GM23248 (cell line): ENCODE data around the gene C1orf174. TPM values are rescaled to one million over a fixed set of nuclear protein-coding genes. Genes with fewer than 3 reads are reported as not detected.

Source experiments
- DNase-seq: peaks from one replicate; pipeline ENCODE4 v3.0.0-alpha.2; 2015
- H2AFZ ChIP-seq: fragments of 200-600 bp; sonication (generic); 2 replicates; pipeline ENCODE4 v1.6.1; 2016; ENCODE audit warnings: antibody characterized with exemption
- H3F3A ChIP-seq: fragments of 200-600 bp; sonication (generic); 2 replicates; pipeline ENCODE4 v1.6.1; 2016; ENCODE audit warnings: mild to moderate bottlenecking, antibody characterized with exemption, mixed run types; ENCODE audit not compliant: insufficient read depth
- H3K27ac ChIP-seq: fragments of 200-600 bp; sonication (generic); 2 replicates; pipeline ENCODE4 v1.5.1; 2016; ENCODE audit warnings: mild to moderate bottlenecking
- H3K27me3 ChIP-seq: fragments of 200-600 bp; sonication (generic); replicated peaks from 2 replicates; pipeline ENCODE4 v1.6.1; 2016; ENCODE audit warnings: mild to moderate bottlenecking; ENCODE audit not compliant: insufficient read depth
- H3K36me3 ChIP-seq: fragments of 200-600 bp; sonication (generic); 2 replicates; pipeline ENCODE4 v1.6.1; 2016; ENCODE audit warnings: low read depth, mild to moderate bottlenecking
- H3K4me1 ChIP-seq: fragments of 200-600 bp; sonication (generic); 2 replicates; pipeline ENCODE4 v1.6.1; 2016; ENCODE audit warnings: mild to moderate bottlenecking; ENCODE audit not compliant: insufficient read depth
- H3K4me2 ChIP-seq: fragments of 200-600 bp; sonication (generic); one replicate; pipeline ENCODE4 v1.6.1; 2016; ENCODE audit warnings: mild to moderate bottlenecking; ENCODE audit not compliant: unreplicated experiment
- H3K4me3 ChIP-seq: fragments of 200-600 bp; sonication (generic); 2 replicates; pipeline ENCODE4 v1.5.1; 2016; ENCODE audit warnings: mild to moderate bottlenecking
- H3K79me2 ChIP-seq: fragments of 200-600 bp; sonication (generic); 2 replicates; pipeline ENCODE4 v1.6.1; 2016; ENCODE audit warnings: mild to moderate bottlenecking; ENCODE audit not compliant: insufficient read depth
- H3K9ac ChIP-seq: fragments of 200-600 bp; sonication (generic); 2 replicates; pipeline ENCODE4 v1.6.1; 2016; ENCODE audit warnings: mild to moderate bottlenecking
- H3K9me2 ChIP-seq: fragments of 200-600 bp; sonication (generic); 2 replicates; pipeline ENCODE4 v1.6.1; 2016; ENCODE audit warnings: mixed run types, mild to moderate bottlenecking, moderate library complexity; ENCODE audit not compliant: insufficient read depth
- H3K9me3 ChIP-seq: fragments of 200-600 bp; sonication (generic); one replicate; pipeline ENCODE4 v1.6.1; 2017; ENCODE audit warnings: low read depth
- H4K20me1 ChIP-seq: fragments of 200-600 bp; sonication (generic); 2 replicates; pipeline ENCODE4 v1.6.0; 2016; ENCODE audit not compliant: insufficient read depth
- EZH2 ChIP-seq: fragments of 200-600 bp; sonication (generic); IDR thresholded peaks from 2 replicates; pipeline ENCODE4 v1.6.1; 2018; ENCODE audit warnings: antibody characterized with exemption, mild to moderate bottlenecking; ENCODE audit not compliant: insufficient read depth, poor library complexity, severe bottlenecking
- EZH2phosphoT487 ChIP-seq: fragments of 200-600 bp; sonication (generic); IDR thresholded peaks from 2 replicates; pipeline ENCODE4 v1.6.1; 2018; ENCODE audit warnings: antibody characterized with exemption, moderate library complexity, mild to moderate bottlenecking, low read depth; ENCODE audit not compliant: insufficient read depth
- WGBS, 2 experiments: methylation state at CpG; one replicate each; pipeline ENCODE4 v1.1.6; 2015 to 2017; ENCODE audit warnings: low lambda C conversion rate in 2 of 2, low coverage in 1 of 2; ENCODE audit errors: missing lambda C conversion rate in 2 of 2; 5-methylcytosine and 5-hydroxymethylcytosine counted together
- in situ Hi-C: fragments of 300-500 bp; cut with MboI; formaldehyde crosslinking; loops from 2 replicates; pipeline ENCODE4 v1.15.0; 2020
- polyA plus RNA-seq: library from polyadenylated mRNA; unstranded; fragments of >200 nt; fragmentation: Nextera tagmentation; extraction: Ambion mirVana; gene quantifications from 2 replicates; pipeline ENCODE4 v1.2.1, GENCODE V29; 2016
- total RNA-seq: library from RNA; depleted of rRNA; stranded (reverse); fragments of >200 nt; shearing (Covaris generic); gene quantifications from 2 replicates; pipeline ENCODE4 v1.2.3, GENCODE V29; 2014

The C1orf174 gene
- total and polyA plus RNA-seq, 2 experiments from 2014 or later = 33.2 to 36.9 TPM

DNA sequence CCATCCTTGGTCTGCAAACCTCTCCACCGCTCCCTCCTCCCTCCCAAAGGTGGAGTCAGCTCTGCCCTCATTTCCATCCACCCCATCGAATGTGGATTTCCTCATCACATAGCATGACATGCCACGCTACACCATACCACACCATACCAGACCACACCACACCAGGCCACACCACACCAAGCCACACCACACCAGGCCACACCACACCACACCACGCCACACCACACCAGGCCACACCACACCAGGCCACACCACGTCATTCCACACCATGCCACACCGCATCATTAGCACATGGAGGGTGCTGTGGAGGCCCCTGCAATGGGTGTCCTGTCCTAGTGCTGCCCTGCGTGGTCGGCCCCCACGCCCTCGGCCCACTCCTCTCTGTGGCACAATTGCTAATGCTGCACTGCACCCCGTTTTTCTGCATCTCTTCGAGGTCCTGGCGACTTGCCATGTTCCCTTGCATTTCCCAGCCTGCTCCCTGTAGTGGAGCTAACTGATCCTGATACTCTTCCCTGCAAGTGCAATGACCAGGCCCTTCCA lies 31.5 kb downstream of the C1orf174 start:
- Histone ChIP-seq H3K27me3 (no peaks in the 10 kb centered on the region), H3K4me2 (no peak overlapping the region), H3K9me3 (no peaks in the 10 kb centered on the region), H3K4me1 (no peaks in the 10 kb centered on the region), H3K4me3 (no peak overlapping the region), H3K79me2 (no peaks in the 10 kb centered on the region), H2AFZ (no peak overlapping the region), H3F3A (no peaks in the 10 kb centered on the region), H3K9me2 (no peaks in the 10 kb centered on the region), H3K27ac (no peak overlapping the region), H3K36me3 (no peaks in the 10 kb centered on the region), H4K20me1 (no peaks in the 10 kb centered on the region), H3K9ac (no peak overlapping the region)
- TF ChIP-seq EZH2phosphoT487 (no peak), EZH2 (no peak)
- DNase-seq = no peak
- WGBS, 2 experiments = 78 to 83% methylated on average over 12 to 13 of the region's 13 CpGs
- in situ Hi-C loops = no loop called here

DNA sequence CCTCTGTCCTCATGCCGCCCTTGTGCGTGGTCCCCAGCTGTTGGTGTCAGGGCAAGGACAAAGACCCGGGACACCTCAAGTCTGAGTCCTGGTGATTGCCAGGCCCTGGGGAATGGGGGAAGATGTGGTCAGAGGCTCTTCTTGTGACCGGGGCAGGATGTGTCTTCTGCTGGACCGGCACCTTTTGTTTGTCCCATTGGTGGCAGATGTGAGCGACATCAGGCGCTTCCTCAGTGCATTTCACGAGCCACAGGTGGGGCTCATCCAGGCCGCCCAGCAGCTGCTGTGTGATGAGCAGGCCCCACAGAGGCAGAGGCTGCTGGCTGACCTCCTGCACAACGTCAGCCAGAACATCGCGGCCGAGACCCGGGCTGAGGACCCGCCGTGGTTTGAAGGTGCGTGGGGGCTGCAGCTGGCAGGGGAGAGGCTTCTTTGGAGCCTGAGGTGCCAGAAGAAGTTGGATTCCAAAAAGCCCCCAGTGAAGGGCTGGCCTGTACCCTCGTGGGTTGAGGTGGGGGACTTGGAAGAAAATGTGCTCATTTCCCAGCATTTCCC lies 34.4 kb downstream of the C1orf174 start:
- Histone ChIP-seq H3K9me3 (no peaks in the 10 kb centered on the region), H3K27ac (no peak overlapping the region), H3K4me3 (no peak overlapping the region), H3K9me2 (no peaks in the 10 kb centered on the region), H3K4me2 (no peak overlapping the region), H2AFZ (no peak overlapping the region), H3K79me2 (no peaks in the 10 kb centered on the region), H3K36me3 (no peaks in the 10 kb centered on the region), H4K20me1 (no peaks in the 10 kb centered on the region), H3K9ac (no peak overlapping the region), H3K27me3 (no peaks in the 10 kb centered on the region), H3K4me1 (no peaks in the 10 kb centered on the region), H3F3A (no peaks in the 10 kb centered on the region)
- WGBS, 2 experiments = 80 to 84% methylated on average over 16 to 18 of the region's 18 CpGs
- DNase-seq = no peak
- in situ Hi-C loops = no loop called here
- no peak for TF ChIP-seq EZH2
- no peak for TF ChIP-seq EZH2phosphoT487

DNA sequence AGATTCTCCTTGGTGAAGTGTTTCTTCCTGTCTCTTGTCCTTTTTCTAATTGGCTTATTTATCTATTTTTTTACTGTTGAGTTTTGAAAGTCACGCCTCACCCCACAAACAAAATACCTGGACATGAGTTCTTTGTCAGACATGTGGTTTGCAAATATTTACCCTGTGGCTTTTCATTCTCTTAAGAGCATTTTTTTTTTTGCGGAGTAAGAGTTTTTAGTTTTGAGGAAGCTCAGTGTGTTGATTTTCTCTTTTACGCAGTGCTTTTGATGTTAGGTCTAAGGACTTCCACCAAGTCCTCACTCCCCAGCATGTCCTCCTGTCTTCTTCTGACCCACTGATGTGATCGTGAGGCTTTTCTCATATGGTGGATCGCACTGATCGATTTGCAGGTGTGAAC lies 35.2 kb downstream of the C1orf174 start:
- in situ Hi-C loops = no loop called here
- Histone ChIP-seq H3F3A (no peaks in the 10 kb centered on the region), H3K4me3 (no peak overlapping the region), H3K9me3 (no peaks in the 10 kb centered on the region), H3K9me2 (no peaks in the 10 kb centered on the region), H3K27me3 (no peaks in the 10 kb centered on the region), H3K27ac (no peak overlapping the region), H3K4me2 (no peak overlapping the region), H3K79me2 (no peaks in the 10 kb centered on the region), H3K36me3 (no peaks in the 10 kb centered on the region), H2AFZ (no peak overlapping the region), H3K9ac (no peak overlapping the region), H3K4me1 (no peaks in the 10 kb centered on the region), H4K20me1 (no peaks in the 10 kb centered on the region)
- DNase-seq = no peak
- WGBS, 2 experiments = 96 to 98% methylated on average over 6 of the region's 6 CpGs
- no peak for TF ChIP-seq EZH2phosphoT487
- no peak for TF ChIP-seq EZH2

DNA sequence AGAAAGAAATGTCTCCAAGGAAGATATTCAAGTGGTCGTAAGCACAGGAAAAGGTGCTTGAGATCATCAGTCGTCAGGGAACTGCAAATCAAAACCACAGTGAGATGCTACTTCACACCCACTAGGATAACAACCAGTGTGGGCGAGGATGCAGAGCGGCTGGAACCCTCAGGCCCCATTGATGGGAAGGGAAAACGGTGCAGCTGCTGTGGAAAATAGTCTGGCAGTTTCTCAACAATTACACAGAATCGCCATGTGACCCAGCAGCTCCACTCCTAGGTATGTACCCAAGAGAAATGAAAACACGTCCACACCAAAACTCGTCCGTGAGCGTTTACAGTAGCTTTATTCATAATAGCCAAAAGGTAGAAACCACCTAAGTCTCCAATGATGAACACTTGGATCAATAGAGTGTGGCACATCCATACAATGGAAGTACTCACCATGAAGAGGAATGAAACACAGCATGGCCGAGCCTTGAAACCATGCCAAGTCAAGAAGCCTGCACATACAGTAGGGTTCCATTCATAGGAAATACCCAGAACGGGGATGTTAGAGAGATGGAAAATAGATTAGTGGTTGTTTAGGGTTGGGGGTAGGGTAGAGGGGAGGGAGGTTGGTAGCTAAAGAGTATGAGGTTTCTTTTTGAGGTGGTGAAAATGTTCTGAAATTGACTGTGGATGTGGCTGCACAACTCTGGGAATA lies 36.7 kb downstream of the C1orf174 start:
- in situ Hi-C loops = no loop called here

More for the DNA sequence above, 36.7 kb downstream of the C1orf174 start:
- no peak for TF ChIP-seq EZH2
- TF ChIP-seq EZH2phosphoT487 = no peak
- Histone ChIP-seq H3K27ac (no peak overlapping the region), H3K9me2 (no peaks in the 10 kb centered on the region), H3K4me2 (no peak overlapping the region), H3F3A (no peaks in the 10 kb centered on the region), H3K9ac (no peak overlapping the region), H4K20me1 (no peaks in the 10 kb centered on the region), H3K4me3 (no peak overlapping the region), H3K4me1 (no peaks in the 10 kb centered on the region), H3K79me2 (no peaks in the 10 kb centered on the region; the same call in 1 of the 2 replicates), H3K27me3 (no peaks in the 10 kb centered on the region), H3K36me3 (no peaks in the 10 kb centered on the region), H3K9me3 (no peaks in the 10 kb centered on the region), H2AFZ (no peak overlapping the region)
- 83 to 85% methylated on average over 12 of the region's 12 CpGs for WGBS, 2 experiments
- no peak for DNase-seq
